Measurements from ENCODE around the gene CNTRL. TPM values are rescaled to one million over a fixed set of nuclear protein-coding genes. Genes with fewer than 3 reads are reported as not detected.

The CNTRL gene
- total and polyA plus RNA-seq, 2 donors (not counting 1 experiment from before 2014, with no cell fraction given), result 3.8 to 6.8 TPM

DNA sequence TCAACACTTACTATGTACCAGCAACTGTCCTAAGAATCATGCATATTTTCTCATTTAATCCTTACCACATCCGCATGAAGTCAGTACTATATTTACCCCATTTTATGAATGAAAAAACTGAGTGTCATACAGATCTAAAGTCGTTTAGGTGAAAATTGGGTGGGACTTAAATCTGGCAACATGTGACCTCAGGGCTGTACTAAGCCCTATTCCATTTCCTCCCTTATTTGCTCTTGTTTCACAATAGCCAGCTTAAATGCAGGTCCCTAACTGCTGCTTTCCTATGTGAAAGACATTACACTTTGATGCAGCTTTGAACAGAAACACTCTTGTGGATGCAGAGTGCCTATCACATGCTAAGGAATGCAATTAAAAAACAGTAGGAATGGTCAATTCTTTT, 129.4 kb downstream of the CNTRL start:
- H4K20me1 ChIP-seq (ENCODE audit: control insufficient read depth, extremely low read depth, insufficient read depth, low read length), result no peaks in the 10 kb centered on the region
- H3K4me2 ChIP-seq (ENCODE audit: extremely low read depth, insufficient read depth, low read length), result no peak overlapping the region

DNA sequence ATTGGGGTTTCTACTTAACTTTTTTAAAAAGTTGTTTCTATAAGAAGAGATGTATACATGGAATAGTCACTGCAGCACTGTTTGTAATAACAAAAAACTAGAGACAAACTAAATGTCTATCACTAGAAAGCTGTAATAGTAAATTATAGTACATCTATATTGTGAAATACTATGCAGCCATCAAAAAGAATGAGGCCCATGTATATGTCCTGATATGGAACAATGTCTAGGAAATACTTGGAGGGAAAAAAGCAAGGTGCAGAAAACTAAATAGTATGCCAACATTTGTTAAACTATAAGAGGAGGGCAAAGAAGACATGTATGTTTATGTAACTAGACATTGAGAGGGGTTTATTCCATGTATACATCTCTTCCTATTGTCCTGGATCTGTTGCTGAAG, 129.9 kb downstream of the CNTRL start:
- no peak for TF ChIP-seq EZH2 (IDR thresholded peaks at IDR 0.05; ENCODE audit: low read length, missing control alignments)
- TF ChIP-seq, protein P1, sequence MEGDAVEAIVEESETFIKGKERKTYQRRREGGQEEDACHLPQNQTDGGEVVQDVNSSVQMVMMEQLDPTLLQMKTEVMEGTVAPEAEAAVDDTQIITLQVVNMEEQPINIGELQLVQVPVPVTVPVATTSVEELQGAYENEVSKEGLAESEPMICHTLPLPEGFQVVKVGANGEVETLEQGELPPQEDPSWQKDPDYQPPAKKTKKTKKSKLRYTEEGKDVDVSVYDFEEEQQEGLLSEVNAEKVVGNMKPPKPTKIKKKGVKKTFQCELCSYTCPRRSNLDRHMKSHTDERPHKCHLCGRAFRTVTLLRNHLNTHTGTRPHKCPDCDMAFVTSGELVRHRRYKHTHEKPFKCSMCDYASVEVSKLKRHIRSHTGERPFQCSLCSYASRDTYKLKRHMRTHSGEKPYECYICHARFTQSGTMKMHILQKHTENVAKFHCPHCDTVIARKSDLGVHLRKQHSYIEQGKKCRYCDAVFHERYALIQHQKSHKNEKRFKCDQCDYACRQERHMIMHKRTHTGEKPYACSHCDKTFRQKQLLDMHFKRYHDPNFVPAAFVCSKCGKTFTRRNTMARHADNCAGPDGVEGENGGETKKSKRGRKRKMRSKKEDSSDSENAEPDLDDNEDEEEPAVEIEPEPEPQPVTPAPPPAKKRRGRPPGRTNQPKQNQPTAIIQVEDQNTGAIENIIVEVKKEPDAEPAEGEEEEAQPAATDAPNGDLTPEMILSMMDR (conservative IDR thresholded peaks at IDR 0.05 in 1 of 2, IDR thresholded peaks at IDR 0.05 in 1 of 2; ENCODE audit: low read depth in 1 of 2, low read length in 2 of 2), result no peak
- no peak overlapping the region for H2AFZ ChIP-seq (ENCODE audit: low read length)
- H4K20me1 ChIP-seq (ENCODE audit: control insufficient read depth, extremely low read depth, insufficient read depth, low read length), result no peaks in the 10 kb centered on the region
- no peak overlapping the region for H3K9ac ChIP-seq (ENCODE audit: insufficient read depth, low read length)
- H3K27ac ChIP-seq (ENCODE audit: insufficient read depth, low read length), result no peak overlapping the region
- H3K4me1 ChIP-seq (ENCODE audit: control insufficient read depth, extremely low read depth, insufficient read depth, low read length), result peaks cover 2% of the 10 kb centered on the region
- H3K9me3 ChIP-seq (ENCODE audit: control insufficient read depth, insufficient read depth, low read depth, low read length), result no peaks in the 10 kb centered on the region
- H3K4me3 ChIP-seq (replicated peaks in 1 of 4; ENCODE audit: control extremely low read depth in 1 of 4, insufficient read depth in 1 of 4, low read depth in 3 of 4, low read length in 4 of 4), result no peak overlapping the region
- H3K4me2 ChIP-seq (ENCODE audit: extremely low read depth, insufficient read depth, low read length), result no peak overlapping the region
- DNase-seq (ENCODE audit: low read depth in 2 of 2), result no peak
- peaks cover 20% of the 10 kb centered on the region for H3K79me2 ChIP-seq (ENCODE audit: control insufficient read depth, insufficient read depth, low read length)
- no peaks in the 10 kb centered on the region for H3K27me3 ChIP-seq (ENCODE audit: control insufficient read depth, insufficient read depth, low read length)
- no peaks in the 10 kb centered on the region for H3K36me3 ChIP-seq (ENCODE audit: control insufficient read depth, insufficient read depth, low read length)

More for the DNA sequence above, 129.4 kb downstream of the CNTRL start:
- Histone ChIP-seq H3K27ac (ENCODE audit: insufficient read depth, low read length) (no peak overlapping the region), H2AFZ (ENCODE audit: low read length) (no peak overlapping the region), H3K9ac (ENCODE audit: insufficient read depth, low read length) (no peak overlapping the region), H3K27me3 (ENCODE audit: control insufficient read depth, insufficient read depth, low read length) (no peaks in the 10 kb centered on the region), H3K4me1 (ENCODE audit: control insufficient read depth, extremely low read depth, insufficient read depth, low read length) (peaks cover 2% of the 10 kb centered on the region), H3K9me3 (ENCODE audit: control insufficient read depth, insufficient read depth, low read depth, low read length) (no peaks in the 10 kb centered on the region), H3K79me2 (ENCODE audit: control insufficient read depth, insufficient read depth, low read length) (peaks cover 25% of the 10 kb centered on the region), H3K4me3 (replicated peaks in 1 of 4; ENCODE audit: control extremely low read depth in 1 of 4, insufficient read depth in 1 of 4, low read depth in 3 of 4, low read length in 4 of 4) (no peak overlapping the region), H3K36me3 (ENCODE audit: control insufficient read depth, insufficient read depth, low read length) (no peaks in the 10 kb centered on the region)
- TF ChIP-seq EZH2 (IDR thresholded peaks at IDR 0.05; ENCODE audit: low read length, missing control alignments), result no peak
- TF ChIP-seq, protein P1 (conservative IDR thresholded peaks at IDR 0.05 in 1 of 2, IDR thresholded peaks at IDR 0.05 in 1 of 2; ENCODE audit: low read depth in 1 of 2, low read length in 2 of 2), result no peak
- no peak for DNase-seq (ENCODE audit: low read depth in 2 of 2)

DNA sequence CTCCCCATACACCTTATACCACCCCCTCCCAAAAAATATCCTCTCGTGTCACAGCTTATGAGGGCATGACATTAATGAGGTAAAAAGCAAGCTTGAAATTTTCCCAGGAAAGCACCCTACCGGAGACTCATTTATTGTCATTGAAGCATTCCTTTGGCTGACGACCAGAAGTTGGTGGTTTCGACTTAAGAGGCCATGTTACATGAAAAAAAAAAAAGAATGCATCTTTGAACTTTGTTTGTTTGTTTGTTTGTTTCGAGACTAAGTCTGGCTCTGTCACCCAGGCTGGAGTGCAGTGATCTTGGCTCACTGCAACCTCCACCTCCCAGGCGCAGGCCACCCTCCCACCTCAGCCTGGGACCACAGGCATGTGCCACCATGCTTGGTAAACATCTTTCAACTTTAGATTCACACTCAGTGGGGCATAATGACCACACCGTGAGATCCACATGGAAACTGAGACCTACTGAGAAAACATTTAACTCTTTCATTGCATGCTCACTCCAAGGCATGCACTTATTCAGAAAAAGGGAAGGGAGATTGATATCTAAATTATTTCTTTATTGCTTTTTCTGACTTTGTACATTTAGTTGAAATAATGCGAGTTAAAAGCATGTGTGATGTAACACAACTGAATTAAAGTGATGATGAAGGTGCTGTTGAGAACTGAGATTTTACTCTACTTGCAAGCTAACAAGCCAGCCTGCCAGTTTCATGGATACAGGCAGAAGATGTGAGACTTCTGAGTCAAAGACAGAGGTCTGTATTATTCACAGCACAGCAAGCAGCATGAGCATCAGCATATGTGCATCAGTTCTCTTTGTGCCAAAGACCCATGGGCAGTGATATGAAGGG, 132.0 kb downstream of the CNTRL start:
- Histone ChIP-seq H4K20me1 (ENCODE audit: control insufficient read depth, extremely low read depth, insufficient read depth, low read length) (no peaks in the 10 kb centered on the region), H3K9ac (ENCODE audit: insufficient read depth, low read length) (no peak overlapping the region), H3K4me2 (ENCODE audit: extremely low read depth, insufficient read depth, low read length) (no peak overlapping the region), H3K4me1 (ENCODE audit: control insufficient read depth, extremely low read depth, insufficient read depth, low read length) (peaks cover 2% of the 10 kb centered on the region), H3K36me3 (ENCODE audit: control insufficient read depth, insufficient read depth, low read length) (no peaks in the 10 kb centered on the region), H3K9me3 (ENCODE audit: control insufficient read depth, insufficient read depth, low read depth, low read length) (no peaks in the 10 kb centered on the region), H3K27me3 (ENCODE audit: control insufficient read depth, insufficient read depth, low read length) (no peaks in the 10 kb centered on the region), H2AFZ (ENCODE audit: low read length) (no peak overlapping the region), H3K27ac (ENCODE audit: insufficient read depth, low read length) (no peak overlapping the region), H3K79me2 (ENCODE audit: control insufficient read depth, insufficient read depth, low read length) (no peaks in the 10 kb centered on the region), H3K4me3 (replicated peaks in 1 of 4; ENCODE audit: control extremely low read depth in 1 of 4, insufficient read depth in 1 of 4, low read depth in 3 of 4, low read length in 4 of 4) (no peak overlapping the region)
- TF ChIP-seq EZH2 (IDR thresholded peaks at IDR 0.05; ENCODE audit: low read length, missing control alignments), result no peak
- TF ChIP-seq, protein P1 (conservative IDR thresholded peaks at IDR 0.05 in 1 of 2, IDR thresholded peaks at IDR 0.05 in 1 of 2; ENCODE audit: low read depth in 1 of 2, low read length in 2 of 2), result no peak
- DNase-seq (ENCODE audit: low read depth in 2 of 2), result peak in 1 of 2 donors; percentile 62
